ENCODE results near the gene PSMG2.

PSMG2 gene

GRCh38 chr18:12768625-12769024 is 65.8 kb downstream of the PSMG2 start:
- Histone ChIP-seq H3K27ac (ENCODE audit: low read depth, low read length) (no peak overlapping the region), H2BK5ac (ENCODE audit: low read length) (no peak overlapping the region), H3K36me3 (ENCODE audit: control insufficient read depth, insufficient read depth, low read length) (no peaks in the 10 kb centered on the region), H3K56ac (ENCODE audit: low read length) (no peak overlapping the region), H2AK5ac (ENCODE audit: low read length) (no peak overlapping the region), H3K4ac (ENCODE audit: low read depth, low read length) (no peak overlapping the region), H3K4me3 (ENCODE audit: low read length) (no peak overlapping the region), H3K9ac (ENCODE audit: low read length) (no peak overlapping the region), H3K4me1 (ENCODE audit: control insufficient read depth, low read depth, low read length) (peaks cover 5% of the 10 kb centered on the region), H3K4me2 (ENCODE audit: low read length) (no peak overlapping the region), H3K18ac (ENCODE audit: low read length) (no peak overlapping the region), H3K79me1 (ENCODE audit: low read length) (no peaks in the 10 kb centered on the region), H3K23ac (ENCODE audit: low read length) (no peak overlapping the region), H4K5ac (ENCODE audit: low read length) (no peak overlapping the region), H3K79me2 (ENCODE audit: control insufficient read depth, insufficient read depth, low read length) (no peaks in the 10 kb centered on the region), H3K27me3 (ENCODE audit: insufficient read depth, low read length, poor library complexity) (no peaks in the 10 kb centered on the region), H4K8ac (ENCODE audit: low read depth, low read length) (no peak overlapping the region), H2BK120ac (ENCODE audit: low read depth, low read length) (no peak overlapping the region), H2BK15ac (replicated peaks; ENCODE audit: low read depth) (no peak overlapping the region)
- no peak for DNase-seq
- no CpG with 5 or more reads among the region's 3 CpGs for WGBS (ENCODE audit: extremely low coverage, insufficient coverage, low lambda C conversion rate)

- Histone ChIP-seq H3K18ac (ENCODE audit: low read length) (no peak overlapping the region), H3K9ac (ENCODE audit: low read length) (no peak overlapping the region), H2BK120ac (ENCODE audit: low read depth, low read length) (no peak overlapping the region), H3K36me3 (ENCODE audit: control insufficient read depth, insufficient read depth, low read length) (no peaks in the 10 kb centered on the region), H2AK5ac (ENCODE audit: low read length) (no peak overlapping the region), H3K79me2 (ENCODE audit: control insufficient read depth, insufficient read depth, low read length) (no peaks in the 10 kb centered on the region), H3K4me3 (ENCODE audit: low read length) (no peak overlapping the region), H3K4me2 (ENCODE audit: low read length) (no peak overlapping the region), H2BK15ac (replicated peaks; ENCODE audit: low read depth) (no peak overlapping the region), H3K23ac (ENCODE audit: low read length) (no peak overlapping the region), H4K8ac (ENCODE audit: low read depth, low read length) (no peak overlapping the region), H2BK5ac (ENCODE audit: low read length) (no peak overlapping the region), H3K4me1 (ENCODE audit: control insufficient read depth, low read depth, low read length) (peaks cover 5% of the 10 kb centered on the region), H3K27ac (ENCODE audit: low read depth, low read length) (no peak overlapping the region), H3K27me3 (ENCODE audit: insufficient read depth, low read length, poor library complexity) (no peaks in the 10 kb centered on the region), H4K5ac (ENCODE audit: low read length) (no peak overlapping the region), H3K79me1 (ENCODE audit: low read length) (no peaks in the 10 kb centered on the region), H3K4ac (ENCODE audit: low read depth, low read length) (no peak overlapping the region), H3K56ac (ENCODE audit: low read length) (no peak overlapping the region)
- DNase-seq, result no peak
- no CpG with 5 or more reads among the region's 3 CpGs for WGBS (ENCODE audit: extremely low coverage, insufficient coverage, low lambda C conversion rate)
These were observed 66.3 kb downstream of the PSMG2 start for GRCh38 chr18:12769136-12769535.

- no peak overlapping the region for H4K8ac ChIP-seq (ENCODE audit: low read depth, low read length)
- no peak overlapping the region for H3K56ac ChIP-seq (ENCODE audit: low read length)
- H3K4me3 ChIP-seq (ENCODE audit: low read length), result no peak overlapping the region
- WGBS (ENCODE audit: extremely low coverage, insufficient coverage, low lambda C conversion rate), result no CpG with 5 or more reads among the region's 4 CpGs
- no peak overlapping the region for H2BK15ac ChIP-seq (replicated peaks; ENCODE audit: low read depth)
- no peak overlapping the region for H2BK120ac ChIP-seq (ENCODE audit: low read depth, low read length)
- no peak overlapping the region for H4K5ac ChIP-seq (ENCODE audit: low read length)
- no peak for DNase-seq
- H3K27me3 ChIP-seq (ENCODE audit: insufficient read depth, low read length, poor library complexity), result no peaks in the 10 kb centered on the region
- no peak overlapping the region for H3K27ac ChIP-seq (ENCODE audit: low read depth, low read length)
- H3K18ac ChIP-seq (ENCODE audit: low read length), result no peak overlapping the region
- no peak overlapping the region for H2BK5ac ChIP-seq (ENCODE audit: low read length)
- no peaks in the 10 kb centered on the region for H3K79me2 ChIP-seq (ENCODE audit: control insufficient read depth, insufficient read depth, low read length)
- H3K4me2 ChIP-seq (ENCODE audit: low read length), result no peak overlapping the region
- H2AK5ac ChIP-seq (ENCODE audit: low read length), result no peak overlapping the region
- no peaks in the 10 kb centered on the region for H3K36me3 ChIP-seq (ENCODE audit: control insufficient read depth, insufficient read depth, low read length)
- no peaks in the 10 kb centered on the region for H3K79me1 ChIP-seq (ENCODE audit: low read length)
- H3K4ac ChIP-seq (ENCODE audit: low read depth, low read length), result no peak overlapping the region
- H3K4me1 ChIP-seq (ENCODE audit: control insufficient read depth, low read depth, low read length), result peaks cover 5% of the 10 kb centered on the region
- no peak overlapping the region for H3K9ac ChIP-seq (ENCODE audit: low read length)
- no peak overlapping the region for H3K23ac ChIP-seq (ENCODE audit: low read length)
These were observed 67.0 kb downstream of the PSMG2 start for GRCh38 chr18:12769644-12770440.

- no peak overlapping the region for H3K18ac ChIP-seq (ENCODE audit: low read length)
- H3K4me2 ChIP-seq (ENCODE audit: low read length), result no peak overlapping the region
- H3K79me1 ChIP-seq (ENCODE audit: low read length), result no peaks in the 10 kb centered on the region
- no CpG with 5 or more reads among the region's 15 CpGs for WGBS (ENCODE audit: extremely low coverage, insufficient coverage, low lambda C conversion rate)
- no peak overlapping the region for H3K9ac ChIP-seq (ENCODE audit: low read length)
- no peak overlapping the region for H2BK5ac ChIP-seq (ENCODE audit: low read length)
- no peak overlapping the region for H3K27ac ChIP-seq (ENCODE audit: low read depth, low read length)
- H3K4ac ChIP-seq (ENCODE audit: low read depth, low read length), result no peak overlapping the region
- no peak overlapping the region for H4K5ac ChIP-seq (ENCODE audit: low read length)
- no peaks in the 10 kb centered on the region for H3K79me2 ChIP-seq (ENCODE audit: control insufficient read depth, insufficient read depth, low read length)
- no peak for DNase-seq
- H3K4me3 ChIP-seq (ENCODE audit: low read length), result no peak overlapping the region
- peaks cover 5% of the 10 kb centered on the region for H3K4me1 ChIP-seq (ENCODE audit: control insufficient read depth, low read depth, low read length)
- no peaks in the 10 kb centered on the region for H3K36me3 ChIP-seq (ENCODE audit: control insufficient read depth, insufficient read depth, low read length)
- H3K23ac ChIP-seq (ENCODE audit: low read length), result no peak overlapping the region
- H2BK15ac ChIP-seq (replicated peaks; ENCODE audit: low read depth), result no peak overlapping the region
- no peaks in the 10 kb centered on the region for H3K27me3 ChIP-seq (ENCODE audit: insufficient read depth, low read length, poor library complexity)
- no peak overlapping the region for H4K8ac ChIP-seq (ENCODE audit: low read depth, low read length)
- H2AK5ac ChIP-seq (ENCODE audit: low read length), result no peak overlapping the region
- H2BK120ac ChIP-seq (ENCODE audit: low read depth, low read length), result no peak overlapping the region
- no peak overlapping the region for H3K56ac ChIP-seq (ENCODE audit: low read length)
These were observed 67.8 kb downstream of the PSMG2 start for GRCh38 chr18:12770469-12771219.

GRCh38 chr18:12772111-12772510 is 69.3 kb downstream of the PSMG2 start:
- Histone ChIP-seq H3K9ac (ENCODE audit: low read length) (no peak overlapping the region), H3K27ac (ENCODE audit: low read depth, low read length) (no peak overlapping the region), H4K8ac (ENCODE audit: low read depth, low read length) (no peak overlapping the region), H3K4me1 (ENCODE audit: control insufficient read depth, low read depth, low read length) (peaks cover 2% of the 10 kb centered on the region), H3K4me2 (ENCODE audit: low read length) (no peak overlapping the region), H2AK5ac (ENCODE audit: low read length) (no peak overlapping the region), H3K27me3 (ENCODE audit: insufficient read depth, low read length, poor library complexity) (no peaks in the 10 kb centered on the region), H2BK5ac (ENCODE audit: low read length) (no peak overlapping the region), H3K4ac (ENCODE audit: low read depth, low read length) (no peak overlapping the region), H3K23ac (ENCODE audit: low read length) (no peak overlapping the region), H3K4me3 (ENCODE audit: low read length) (no peak overlapping the region), H4K5ac (ENCODE audit: low read length) (no peak overlapping the region), H3K36me3 (ENCODE audit: control insufficient read depth, insufficient read depth, low read length) (no peaks in the 10 kb centered on the region), H2BK120ac (ENCODE audit: low read depth, low read length) (no peak overlapping the region), H3K79me2 (ENCODE audit: control insufficient read depth, insufficient read depth, low read length) (no peaks in the 10 kb centered on the region), H3K18ac (ENCODE audit: low read length) (no peak overlapping the region), H3K79me1 (ENCODE audit: low read length) (no peaks in the 10 kb centered on the region), H3K56ac (ENCODE audit: low read length) (no peak overlapping the region), H2BK15ac (replicated peaks; ENCODE audit: low read depth) (no peak overlapping the region)
- WGBS (ENCODE audit: extremely low coverage, insufficient coverage, low lambda C conversion rate), result no CpG with 5 or more reads among the region's 6 CpGs
- DNase-seq, result no peak

Data from mesendoderm (in vitro differentiated cells).